ENCODE results near the gene COL25A1.

DNA sequence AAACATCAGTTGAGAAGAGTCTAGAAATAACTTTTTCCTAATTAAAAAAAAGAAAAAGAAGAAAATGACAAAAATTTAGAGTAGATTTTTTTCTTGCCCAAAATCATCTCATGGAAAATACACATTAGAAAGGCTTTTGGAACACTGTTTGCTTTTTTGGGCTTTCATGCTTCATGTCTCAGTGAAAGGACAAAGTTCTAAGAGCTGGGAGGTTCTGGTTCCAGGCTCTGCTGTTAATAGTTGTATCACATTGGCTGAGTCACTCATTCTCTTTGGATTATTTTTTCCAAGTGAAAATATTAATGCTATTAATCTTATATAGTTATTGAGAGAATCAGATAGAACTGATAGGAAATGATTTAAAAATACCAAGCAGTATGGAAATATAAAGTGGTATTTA, 506.7 kb downstream of the COL25A1 start:
- TF ChIP-seq, protein P1, sequence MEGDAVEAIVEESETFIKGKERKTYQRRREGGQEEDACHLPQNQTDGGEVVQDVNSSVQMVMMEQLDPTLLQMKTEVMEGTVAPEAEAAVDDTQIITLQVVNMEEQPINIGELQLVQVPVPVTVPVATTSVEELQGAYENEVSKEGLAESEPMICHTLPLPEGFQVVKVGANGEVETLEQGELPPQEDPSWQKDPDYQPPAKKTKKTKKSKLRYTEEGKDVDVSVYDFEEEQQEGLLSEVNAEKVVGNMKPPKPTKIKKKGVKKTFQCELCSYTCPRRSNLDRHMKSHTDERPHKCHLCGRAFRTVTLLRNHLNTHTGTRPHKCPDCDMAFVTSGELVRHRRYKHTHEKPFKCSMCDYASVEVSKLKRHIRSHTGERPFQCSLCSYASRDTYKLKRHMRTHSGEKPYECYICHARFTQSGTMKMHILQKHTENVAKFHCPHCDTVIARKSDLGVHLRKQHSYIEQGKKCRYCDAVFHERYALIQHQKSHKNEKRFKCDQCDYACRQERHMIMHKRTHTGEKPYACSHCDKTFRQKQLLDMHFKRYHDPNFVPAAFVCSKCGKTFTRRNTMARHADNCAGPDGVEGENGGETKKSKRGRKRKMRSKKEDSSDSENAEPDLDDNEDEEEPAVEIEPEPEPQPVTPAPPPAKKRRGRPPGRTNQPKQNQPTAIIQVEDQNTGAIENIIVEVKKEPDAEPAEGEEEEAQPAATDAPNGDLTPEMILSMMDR (IDR thresholded peaks at IDR 0.05), result no peak
- no peak for TF ChIP-seq POLR2A (IDR thresholded peaks at IDR 0.05)

Data from heart left ventricle (tissue), 13 donors.